NCI-H1436 treated with DMSO at 0.1 percent for 48 hours (cell line): Measurements from ENCODE around the gene MAP3K12.
"Not testable (repeated sequence)": the region's sequence is repeated elsewhere in the genome, so short reads cannot be mapped to it uniquely, and the experiment has no call there.

Experiments
- DNase-seq: peaks from one replicate; lab custom pipeline; 2025; lab: John Stamatoyannopoulos, UW

Gene MAP3K12, protein sequence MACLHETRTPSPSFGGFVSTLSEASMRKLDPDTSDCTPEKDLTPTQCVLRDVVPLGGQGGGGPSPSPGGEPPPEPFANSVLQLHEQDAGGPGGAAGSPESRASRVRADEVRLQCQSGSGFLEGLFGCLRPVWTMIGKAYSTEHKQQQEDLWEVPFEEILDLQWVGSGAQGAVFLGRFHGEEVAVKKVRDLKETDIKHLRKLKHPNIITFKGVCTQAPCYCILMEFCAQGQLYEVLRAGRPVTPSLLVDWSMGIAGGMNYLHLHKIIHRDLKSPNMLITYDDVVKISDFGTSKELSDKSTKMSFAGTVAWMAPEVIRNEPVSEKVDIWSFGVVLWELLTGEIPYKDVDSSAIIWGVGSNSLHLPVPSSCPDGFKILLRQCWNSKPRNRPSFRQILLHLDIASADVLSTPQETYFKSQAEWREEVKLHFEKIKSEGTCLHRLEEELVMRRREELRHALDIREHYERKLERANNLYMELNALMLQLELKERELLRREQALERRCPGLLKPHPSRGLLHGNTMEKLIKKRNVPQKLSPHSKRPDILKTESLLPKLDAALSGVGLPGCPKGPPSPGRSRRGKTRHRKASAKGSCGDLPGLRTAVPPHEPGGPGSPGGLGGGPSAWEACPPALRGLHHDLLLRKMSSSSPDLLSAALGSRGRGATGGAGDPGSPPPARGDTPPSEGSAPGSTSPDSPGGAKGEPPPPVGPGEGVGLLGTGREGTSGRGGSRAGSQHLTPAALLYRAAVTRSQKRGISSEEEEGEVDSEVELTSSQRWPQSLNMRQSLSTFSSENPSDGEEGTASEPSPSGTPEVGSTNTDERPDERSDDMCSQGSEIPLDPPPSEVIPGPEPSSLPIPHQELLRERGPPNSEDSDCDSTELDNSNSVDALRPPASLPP

DNA sequence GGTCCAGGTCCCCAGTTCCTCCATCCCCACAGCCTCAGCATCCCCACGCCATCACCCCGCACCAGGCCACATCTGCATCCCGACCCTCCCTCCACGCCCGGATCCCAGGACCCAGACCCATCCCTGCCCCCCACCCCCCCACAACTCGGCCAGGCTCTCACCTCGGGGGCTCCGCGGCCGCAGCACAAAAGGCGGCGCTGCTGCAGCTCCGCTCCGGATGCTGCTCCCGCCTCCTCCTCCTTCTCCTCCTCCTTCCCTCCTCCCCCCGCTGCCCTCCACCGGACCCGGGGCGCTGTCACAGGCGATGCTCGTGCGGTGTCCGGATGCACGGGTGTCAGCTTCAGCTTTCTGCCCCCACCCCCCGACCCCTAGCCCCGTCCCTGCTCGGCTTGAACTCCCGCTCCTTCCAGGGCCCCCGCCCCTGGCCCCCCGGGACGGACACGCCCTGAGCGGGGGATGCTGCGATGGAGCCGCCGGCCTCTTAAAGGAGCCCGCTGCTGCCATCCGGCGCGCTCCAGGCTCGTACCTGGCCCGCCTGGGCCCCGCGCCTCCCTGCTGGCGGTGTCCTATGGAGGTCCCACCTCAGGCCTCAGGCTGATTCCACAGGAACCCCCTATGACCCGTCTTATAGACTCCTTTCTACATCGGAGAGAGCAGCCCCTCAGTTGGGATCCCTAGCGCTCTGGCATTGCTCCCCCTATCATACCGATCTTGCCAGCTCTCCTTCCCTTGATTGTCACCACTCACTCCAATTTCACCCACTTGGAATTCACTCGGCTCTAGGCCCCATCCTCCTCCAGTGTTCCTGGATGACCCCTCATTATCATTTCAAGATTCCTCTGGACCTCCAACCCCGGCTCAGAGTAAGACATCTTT lies at the start of gene MAP3K12:
Gene MAP3K12, minus strand, starts transcription at position 193 of the 876 bp plus-strand sequence. CDS start 12,067 bp downstream, outside the sequence.
- DNase-seq = no peak

GRCh38 chr12:53548354-53548753 lies 49.1 kb upstream of the MAP3K12 start:
- DNase-seq = not testable (repeated sequence)

DNA sequence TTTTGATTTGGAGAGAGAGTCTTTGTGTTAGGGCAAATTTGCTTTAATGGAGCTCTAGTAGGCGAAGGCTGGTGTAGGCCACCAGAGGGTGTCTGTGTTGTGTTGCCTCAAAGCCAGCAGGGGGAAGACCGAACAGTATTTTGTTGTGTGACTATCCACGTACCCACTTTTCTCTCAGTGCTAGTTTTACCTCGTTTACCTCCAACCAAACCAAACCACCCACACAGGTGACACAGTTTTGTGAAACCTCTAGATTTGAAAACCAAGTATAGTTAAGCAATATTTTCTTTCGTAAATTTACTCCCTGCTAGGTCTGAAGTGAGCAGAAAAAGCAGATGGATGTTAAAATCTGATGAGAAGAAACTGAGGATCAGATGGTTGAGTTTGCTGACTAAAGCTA lies 44.3 kb upstream of the MAP3K12 start:
- no peak for DNase-seq

GRCh38 chr12:53539526-53539925 lies 40.3 kb upstream of the MAP3K12 start:
- no peak for DNase-seq

- no peak for DNase-seq
Measured at GRCh38 chr12:53538209-53538689, 39.0 kb upstream of the MAP3K12 start.

- DNase-seq = no peak
Measured at GRCh38 chr12:53536962-53537361, 37.7 kb upstream of the MAP3K12 start.

GRCh38 chr12:53533471-53533870 lies 34.2 kb upstream of the MAP3K12 start:
- DNase-seq = no peak

- no peak for DNase-seq
Measured at GRCh38 chr12:53532524-53533445, 33.5 kb upstream of the MAP3K12 start.

DNA sequence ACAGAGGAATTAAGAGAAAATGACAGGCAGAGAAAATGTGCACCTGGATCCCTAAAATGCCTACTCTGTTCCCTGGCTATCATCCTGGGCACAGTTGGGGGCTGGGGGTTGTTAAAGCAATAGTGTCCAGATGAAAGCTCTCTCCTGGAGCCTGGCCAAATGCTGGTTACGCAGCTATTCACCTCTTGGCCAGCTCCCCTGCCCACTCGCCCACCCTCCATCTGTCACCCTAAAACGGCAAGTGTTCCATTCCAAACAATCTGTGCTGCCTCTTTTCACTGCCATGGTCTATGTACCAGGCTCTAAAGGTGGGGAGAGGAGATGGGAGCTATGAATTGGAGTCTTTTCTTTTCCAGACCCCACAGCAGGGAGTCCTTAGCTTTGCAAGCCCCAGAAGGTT lies 32.8 kb upstream of the MAP3K12 start:
- no peak for DNase-seq

- DNase-seq = no peak
Measured at GRCh38 chr12:53530920-53531319, 31.7 kb upstream of the MAP3K12 start.

GRCh38 chr12:53530061-53530460 lies 30.8 kb upstream of the MAP3K12 start:
- no peak for DNase-seq

DNA sequence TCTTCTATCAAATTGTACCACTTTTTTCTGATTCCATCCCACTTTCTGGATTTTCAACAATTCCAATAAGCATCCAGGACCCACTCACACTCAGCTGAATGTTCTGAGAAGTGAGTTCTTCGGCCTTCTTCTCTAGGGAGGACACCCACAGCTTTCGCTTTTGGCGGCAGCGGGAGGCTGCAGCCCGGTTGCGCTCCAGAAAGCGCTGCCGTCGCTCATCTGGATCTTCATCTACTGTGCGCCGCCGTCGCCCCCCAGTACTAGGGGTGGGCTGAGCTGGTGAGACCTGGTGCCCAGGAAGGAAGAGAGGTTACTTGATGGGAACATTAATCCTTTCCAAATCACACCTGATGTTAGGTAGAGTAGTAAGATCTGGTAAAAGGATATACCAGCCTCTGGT lies 25.2 kb upstream of the MAP3K12 start:
- DNase-seq = no peak

DNA sequence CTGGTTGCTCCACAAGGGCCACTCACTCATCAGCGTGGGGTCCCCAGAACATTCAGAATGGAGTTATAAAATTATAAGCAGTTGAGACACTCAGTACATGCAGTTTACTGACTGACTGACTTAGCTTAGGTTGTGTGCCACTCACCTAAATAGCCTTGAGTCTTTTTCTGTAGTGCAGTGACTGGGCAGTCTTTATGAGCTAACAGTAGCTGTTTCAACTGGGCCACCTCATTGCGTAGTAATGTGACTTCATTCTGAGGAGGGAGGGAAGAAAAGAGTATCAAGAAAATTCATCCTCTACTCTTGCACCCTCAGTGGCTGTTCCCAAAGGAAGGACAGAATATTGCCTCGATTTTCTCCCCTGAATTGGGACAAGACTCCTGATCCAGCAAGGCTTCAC lies 23.9 kb upstream of the MAP3K12 start:
- no peak for DNase-seq

GRCh38 chr12:53518381-53518780 lies 19.1 kb upstream of the MAP3K12 start:
- DNase-seq = no peak

GRCh38 chr12:53516758-53517455 lies 17.6 kb upstream of the MAP3K12 start:
- DNase-seq = no peak

DNA sequence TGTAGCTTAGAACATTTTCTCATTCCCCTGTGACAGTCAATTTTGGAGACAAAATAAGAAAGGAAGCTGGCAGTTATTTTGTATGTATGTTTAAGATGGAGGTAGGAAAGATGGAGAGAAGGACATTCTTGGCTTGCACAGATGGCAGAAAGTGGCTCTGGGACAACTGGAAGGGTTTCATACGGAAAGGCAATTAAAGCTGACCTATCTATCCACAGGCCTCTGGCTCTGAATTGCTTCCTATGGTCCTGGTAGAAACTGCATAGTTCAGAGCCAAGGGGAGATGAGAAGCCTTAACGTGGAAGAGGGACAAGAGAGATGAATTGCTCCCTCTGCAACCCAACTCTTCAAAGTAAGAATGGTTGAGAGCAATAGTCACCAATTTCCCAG lies 16.0 kb upstream of the MAP3K12 start:
- DNase-seq = no peak

GRCh38 chr12:53514628-53515290 lies 15.5 kb upstream of the MAP3K12 start:
- DNase-seq = no peak

DNA sequence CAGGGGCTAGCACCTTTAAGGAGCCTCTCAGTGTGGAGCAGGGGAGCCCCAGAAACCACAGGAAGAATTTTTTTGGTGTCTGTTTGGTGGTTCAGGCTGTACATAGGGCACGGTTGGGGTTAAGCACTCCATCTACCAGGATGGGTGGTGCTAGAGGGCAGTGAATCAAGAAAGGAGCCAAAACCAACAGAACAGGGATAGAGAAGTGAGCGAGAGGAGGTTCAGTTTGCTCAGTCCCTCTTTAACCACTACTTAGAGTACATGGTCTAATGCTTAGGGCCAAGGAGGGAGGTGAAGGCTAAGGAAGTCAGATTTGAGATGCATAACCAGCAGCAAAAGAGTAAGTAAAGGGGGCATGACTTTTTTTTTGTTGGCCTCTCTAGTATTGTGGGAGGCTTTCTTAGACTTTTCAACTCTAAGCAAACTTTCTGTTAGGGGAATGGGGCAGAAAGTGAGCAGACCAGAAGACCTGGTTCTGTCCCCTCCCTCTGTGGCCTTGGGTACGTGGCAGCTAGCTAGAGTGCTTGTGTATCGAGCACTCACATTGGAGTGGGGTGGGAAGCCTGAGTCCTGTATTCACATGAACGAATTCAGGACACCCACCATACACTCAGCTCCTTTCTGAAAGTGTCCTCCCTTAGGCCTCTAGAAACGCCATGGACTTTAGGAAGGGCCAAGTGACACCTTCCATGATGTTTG lies 14.6 kb upstream of the MAP3K12 start:
- no peak for DNase-seq
